GM19397 (cell line): ENCODE measurements around the gene PGGHG.

Source experiments
- ATAC-seq: cut with Tn5 transposase; IDR thresholded peaks from one replicate; pipeline ENCODE4 v1.9.1; 2021; ENCODE audit warnings: mild to moderate bottlenecking, moderate library complexity; ENCODE audit not compliant: unreplicated experiment

The PGGHG gene

GRCh38 chr11:288478-289397, at the start of gene PGGHG:
Gene PGGHG, plus strand, starts transcription at chr11:289126. Its CDS starts 691 bp downstream, at chr11:289817.
- ATAC-seq, result peak; percentile 65

GRCh38 chr11:240315-240714, 48.6 kb upstream of the PGGHG start:
- no peak for ATAC-seq

GRCh38 chr11:241634-242033, 47.3 kb upstream of the PGGHG start:
- no peak for ATAC-seq

GRCh38 chr11:244376-244775, 44.5 kb upstream of the PGGHG start:
- no peak for ATAC-seq

GRCh38 chr11:249062-249461, 39.9 kb upstream of the PGGHG start:
- no peak for ATAC-seq

- no peak for ATAC-seq
These were observed 38.7 kb upstream of the PGGHG start for GRCh38 chr11:250274-250673.

- ATAC-seq, result no peak
These were observed 38.1 kb upstream of the PGGHG start for GRCh38 chr11:250740-251299.

- ATAC-seq, result no peak
These were observed 37.4 kb upstream of the PGGHG start for GRCh38 chr11:251550-251949.

GRCh38 chr11:252666-253065, 36.3 kb upstream of the PGGHG start:
- no peak for ATAC-seq

- ATAC-seq, result no peak
These were observed 35.6 kb upstream of the PGGHG start for GRCh38 chr11:253160-253885.

- ATAC-seq, result no peak
These were observed 35.0 kb upstream of the PGGHG start for GRCh38 chr11:253886-254270.

- no peak for ATAC-seq
These were observed 33.8 kb upstream of the PGGHG start for GRCh38 chr11:255176-255575.

- ATAC-seq, result no peak
These were observed 33.1 kb upstream of the PGGHG start for GRCh38 chr11:255816-256215.

GRCh38 chr11:256952-257737, 31.8 kb upstream of the PGGHG start:
- no peak for ATAC-seq

GRCh38 chr11:257766-258493, 31.0 kb upstream of the PGGHG start:
- no peak for ATAC-seq

GRCh38 chr11:259413-259812, 29.5 kb upstream of the PGGHG start:
- ATAC-seq, result no peak

GRCh38 chr11:261624-262023, 27.3 kb upstream of the PGGHG start:
- ATAC-seq, result no peak

GRCh38 chr11:266676-267439, 22.1 kb upstream of the PGGHG start:
- ATAC-seq, result no peak

- no peak for ATAC-seq
These were observed 21.4 kb upstream of the PGGHG start for GRCh38 chr11:267491-267994.
